Activated CD4-positive, alpha-beta T cell treated with anti-CD3 and anti-CD28 coated beads, Interleukin-2, amount 10 ng/mL, durations not matched to agents 7 days and 5 days (primary cell): ENCODE results near the gene GAN. TPM values are rescaled to one million over a fixed set of nuclear protein-coding genes. Genes with fewer than 3 reads are reported as not detected.

Source experiments
- CTCF ChIA-PET: fragments of 350-600 bp; sonication (Branson Sonifier 250); formaldehyde crosslinking; loops from one replicate; lab custom pipeline; 2021; ENCODE audit warnings: antibody characterized with exemption; lab: Charles Lee
- POLR2A ChIA-PET: fragments of 350-600 bp; sonication (Branson Sonifier 250); formaldehyde crosslinking; loops from one replicate; lab custom pipeline; 2021; ENCODE audit warnings: antibody characterized with exemption; lab: Charles Lee
- DNase-seq: peaks from one replicate; pipeline ENCODE4 v3.0.0-alpha.2; 2020
- H3K27ac Mint-ChIP-seq: one replicate; pipeline ENCODE4 v1.8.0; 2021; ENCODE audit warnings: mild to moderate bottlenecking, moderate library complexity, mixed read lengths
- H3K27me3 Mint-ChIP-seq: one replicate; pipeline ENCODE4 v1.8.0; 2021; ENCODE audit warnings: mixed read lengths
- H3K36me3 Mint-ChIP-seq: one replicate; pipeline ENCODE4 v1.8.0; 2021; ENCODE audit warnings: low read depth, mixed read lengths
- H3K4me1 Mint-ChIP-seq: one replicate; pipeline ENCODE4 v1.8.0; 2021; ENCODE audit warnings: mixed read lengths
- H3K4me3 Mint-ChIP-seq: one replicate; pipeline ENCODE4 v1.8.0; 2021; ENCODE audit warnings: mild to moderate bottlenecking, moderate library complexity, mixed read lengths
- H3K9me3 Mint-ChIP-seq: one replicate; pipeline ENCODE4 v1.8.0; 2021; ENCODE audit warnings: mixed read lengths
- total RNA-seq, 2 experiments: library from RNA; stranded (reverse); gene quantifications; one replicate each; pipeline ENCODE4 v1.2.3, GENCODE V29; 2021

Gene GAN
- total RNA-seq, 2 experiments from 2014 or later, result 6.3 to 6.9 TPM

DNA sequence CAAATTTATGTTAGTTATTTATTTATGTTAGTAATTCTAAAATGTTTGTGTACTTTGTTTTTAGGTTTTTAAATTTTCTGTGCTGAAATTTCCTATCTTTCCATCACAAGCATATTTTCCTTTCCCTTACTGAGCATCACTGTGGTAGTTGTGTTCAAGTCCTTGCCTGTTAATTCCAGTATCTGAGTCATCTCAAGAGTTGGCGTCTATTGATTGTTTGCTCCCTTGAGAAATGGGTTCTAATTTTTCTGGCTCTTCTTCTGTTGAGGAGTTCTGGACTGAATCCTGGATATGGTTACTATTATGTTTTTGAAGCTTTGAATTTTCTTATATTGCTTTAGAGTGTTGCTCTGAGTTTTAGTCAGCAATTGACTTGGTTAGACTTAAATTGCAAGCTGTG is 56.3 kb downstream of the GAN start:
- no peak overlapping the region for H3K27ac Mint-ChIP-seq
- no peaks in the 10 kb centered on the region for H3K9me3 Mint-ChIP-seq

DNA sequence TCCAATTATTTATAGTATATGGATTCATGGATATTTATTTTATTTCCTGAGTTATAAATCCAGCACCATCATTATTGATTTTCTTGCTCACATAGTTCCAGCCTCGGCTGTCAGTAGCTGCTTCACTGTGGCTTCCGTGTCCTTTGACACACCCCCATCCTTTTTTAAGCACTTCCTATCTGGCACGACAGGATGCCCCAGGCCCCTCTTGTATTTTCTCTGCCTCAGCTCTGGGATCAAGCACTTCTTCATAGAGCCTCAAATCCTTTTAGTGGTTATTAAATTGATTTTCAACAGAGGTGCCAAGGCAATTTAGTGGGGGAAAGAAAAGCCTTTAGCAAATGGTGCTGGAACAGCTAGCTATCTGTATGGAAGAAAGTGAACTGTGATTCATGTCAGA is 59.8 kb downstream of the GAN start:
- Mint-ChIP-seq H3K4me3 (no peak overlapping the region), H3K9me3 (no peaks in the 10 kb centered on the region), H3K27ac (no peak overlapping the region), H3K27me3 (no peaks in the 10 kb centered on the region), H3K4me1 (peaks cover 12% of the 10 kb centered on the region), H3K36me3 (peaks cover 10% of the 10 kb centered on the region)
- POLR2A ChIA-PET, result no interaction called here
- CTCF ChIA-PET, result no interaction called here
- peak; percentile 10 for DNase-seq

More for the DNA sequence above, 56.3 kb downstream of the GAN start:
- ChIA-PET CTCF (no interaction called here), POLR2A (no interaction called here)
- DNase-seq, result no peak
- Mint-ChIP-seq H3K4me3 (no peak overlapping the region), H3K27me3 (no peaks in the 10 kb centered on the region), H3K36me3 (peaks cover 15% of the 10 kb centered on the region), H3K4me1 (peaks cover 12% of the 10 kb centered on the region)

DNA sequence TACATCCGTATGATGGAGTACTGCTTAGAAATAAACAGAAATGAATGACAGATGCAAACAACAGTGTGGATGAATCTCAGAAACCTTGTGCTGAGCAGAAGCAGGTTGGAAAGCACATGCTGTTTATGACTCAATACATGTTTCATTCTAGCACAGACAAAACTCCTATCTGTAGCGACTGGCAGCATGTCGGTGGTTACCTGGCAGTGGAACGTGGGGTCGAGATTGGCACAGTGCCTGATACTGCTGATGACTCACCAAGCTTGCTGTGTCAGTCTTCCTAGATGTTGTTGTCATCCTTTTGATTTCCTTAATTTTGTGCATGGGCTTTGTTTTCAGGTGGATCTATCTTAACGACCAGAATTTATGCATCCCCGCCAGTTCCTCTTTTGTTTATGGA is 62.1 kb downstream of the GAN start:
- H3K27ac Mint-ChIP-seq, result no peak overlapping the region
- no peaks in the 10 kb centered on the region for H3K27me3 Mint-ChIP-seq
- H3K4me1 Mint-ChIP-seq, result peaks cover 6% of the 10 kb centered on the region
- peaks cover 5% of the 10 kb centered on the region for H3K36me3 Mint-ChIP-seq
- CTCF ChIA-PET, result interaction anchor here (0.6 to 1.3 kb wide), 3 partner anchors 22 to 713 kb away, joined by 3 read pairs; no protein-coding TSS in a partner anchor
- DNase-seq, result no peak
- H3K4me3 Mint-ChIP-seq, result no peak overlapping the region
- no peaks in the 10 kb centered on the region for H3K9me3 Mint-ChIP-seq
- POLR2A ChIA-PET, result no interaction called here

DNA sequence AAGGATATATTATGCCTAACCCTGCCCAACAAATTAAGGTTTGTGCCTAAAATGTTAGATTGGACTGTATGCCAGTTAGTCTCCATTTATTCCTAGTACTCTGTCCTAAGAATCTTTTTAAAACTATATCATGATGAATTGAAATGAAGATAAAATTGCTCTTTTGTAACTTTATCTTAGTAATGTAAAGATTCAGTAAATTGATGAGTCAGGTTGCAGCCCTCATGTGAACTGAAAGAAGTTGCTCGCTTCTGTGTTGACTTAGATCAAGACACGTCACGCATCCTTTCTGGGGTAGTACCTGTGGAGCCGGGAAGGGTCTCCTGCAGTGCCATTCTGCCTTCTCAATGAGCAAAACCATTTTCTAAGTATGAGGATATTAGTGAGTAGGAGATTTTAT is 63.3 kb downstream of the GAN start:
- ChIA-PET POLR2A (no interaction called here), CTCF (interaction anchor here (1.0 to 1.3 kb wide), 3 partner anchors 24 to 352 kb away, joined by 3 read pairs; no protein-coding TSS in a partner anchor)
- H3K27ac Mint-ChIP-seq, result no peak overlapping the region
- no peak overlapping the region for H3K4me3 Mint-ChIP-seq
- H3K27me3 Mint-ChIP-seq, result no peaks in the 10 kb centered on the region
- H3K9me3 Mint-ChIP-seq, result no peaks in the 10 kb centered on the region
- H3K4me1 Mint-ChIP-seq, result peaks cover 6% of the 10 kb centered on the region
- H3K36me3 Mint-ChIP-seq, result peaks cover 4% of the 10 kb centered on the region
- no peak for DNase-seq

DNA sequence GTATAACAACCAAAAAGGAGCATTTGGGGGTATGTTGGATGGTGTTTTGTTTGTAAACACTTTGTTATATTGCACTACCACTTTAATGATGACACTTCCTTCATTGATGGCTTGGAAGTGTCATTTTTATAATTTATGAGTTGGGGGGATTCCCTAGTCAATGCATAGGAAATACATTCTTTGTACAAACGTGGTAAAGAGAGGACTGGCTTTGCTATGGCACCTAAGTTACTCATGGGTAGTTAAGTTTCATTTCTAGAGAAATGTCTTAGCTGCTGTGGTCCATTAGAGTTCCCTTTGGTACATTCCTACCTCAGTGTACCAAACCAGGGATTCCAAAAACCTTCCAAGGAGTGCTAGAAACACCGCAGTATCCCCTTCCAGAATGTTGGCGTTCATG is 66.2 kb downstream of the GAN start:
- peaks cover 4% of the 10 kb centered on the region for H3K36me3 Mint-ChIP-seq
- H3K9me3 Mint-ChIP-seq, result no peaks in the 10 kb centered on the region
- no peaks in the 10 kb centered on the region for H3K27me3 Mint-ChIP-seq
- H3K27ac Mint-ChIP-seq, result no peak overlapping the region
- no peak overlapping the region for H3K4me3 Mint-ChIP-seq
- no peaks in the 10 kb centered on the region for H3K4me1 Mint-ChIP-seq
- no peak for DNase-seq
- POLR2A ChIA-PET, result no interaction called here
- CTCF ChIA-PET, result no interaction called here

DNA sequence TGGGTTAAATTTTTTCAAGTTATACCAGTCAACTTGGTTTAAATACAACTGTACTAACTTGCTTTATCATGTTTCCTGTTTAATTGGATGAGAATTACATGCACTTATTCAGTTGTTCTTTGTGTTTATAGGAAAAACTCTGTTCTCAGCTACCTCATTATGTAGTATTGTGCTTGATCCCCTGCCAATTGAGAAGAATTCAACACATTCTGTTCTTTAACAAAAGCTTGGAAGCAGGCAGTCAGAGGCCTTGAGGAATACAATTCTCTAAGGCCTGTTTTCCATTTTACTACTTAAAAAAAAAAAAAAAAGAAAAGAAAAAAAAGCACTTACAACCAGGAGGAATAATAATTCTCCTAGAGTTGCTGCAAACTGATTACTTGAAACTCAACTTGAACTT is 69.2 kb downstream of the GAN start:
- Mint-ChIP-seq H3K4me3 (no peak overlapping the region), H3K27me3 (no peaks in the 10 kb centered on the region), H3K4me1 (no peaks in the 10 kb centered on the region), H3K9me3 (no peaks in the 10 kb centered on the region), H3K27ac (no peak overlapping the region), H3K36me3 (no peaks in the 10 kb centered on the region)
- DNase-seq, result no peak
- POLR2A ChIA-PET, result no interaction called here
- CTCF ChIA-PET, result no interaction called here

DNA sequence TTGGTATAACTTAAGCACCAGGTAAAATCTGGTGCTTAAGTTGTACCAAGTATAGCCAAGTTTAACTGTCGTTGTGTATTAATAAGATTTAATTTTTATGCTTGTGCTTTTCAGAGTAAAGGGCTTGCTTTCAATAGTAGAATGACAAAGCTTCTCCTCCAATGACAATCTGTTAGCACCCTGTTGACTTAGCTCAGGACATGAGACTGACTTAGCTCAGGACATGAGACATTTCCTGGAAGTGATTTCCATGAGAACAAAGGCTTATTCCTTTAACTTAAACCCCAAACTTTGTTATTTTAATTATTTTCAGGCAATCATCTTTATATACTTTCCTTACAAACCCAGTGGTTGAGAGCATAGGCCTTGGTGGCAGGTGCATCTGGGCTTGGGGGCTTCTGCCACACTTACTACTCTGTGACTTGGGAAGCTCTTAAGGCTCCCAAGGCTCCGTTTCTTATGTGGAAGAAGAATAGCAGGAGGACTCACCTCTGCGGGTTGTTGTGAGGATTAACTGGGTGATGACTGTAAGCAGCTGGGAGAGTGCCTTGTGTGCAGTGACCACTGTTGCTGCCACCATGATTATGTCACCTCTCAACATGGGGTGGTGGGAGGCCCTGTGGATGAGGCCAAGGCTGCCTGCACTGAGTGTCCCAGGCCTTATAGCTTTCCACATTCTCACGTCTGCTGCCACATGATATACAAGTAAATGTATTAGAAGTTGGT is 70.4 kb downstream of the GAN start:
- H3K27me3 Mint-ChIP-seq, result no peaks in the 10 kb centered on the region
- ChIA-PET POLR2A (no interaction called here), CTCF (no interaction called here)
- no peak for DNase-seq
- no peaks in the 10 kb centered on the region for H3K36me3 Mint-ChIP-seq
- H3K4me1 Mint-ChIP-seq, result no peaks in the 10 kb centered on the region
- H3K27ac Mint-ChIP-seq, result no peak overlapping the region
- H3K9me3 Mint-ChIP-seq, result no peaks in the 10 kb centered on the region
- H3K4me3 Mint-ChIP-seq, result no peak overlapping the region

DNA sequence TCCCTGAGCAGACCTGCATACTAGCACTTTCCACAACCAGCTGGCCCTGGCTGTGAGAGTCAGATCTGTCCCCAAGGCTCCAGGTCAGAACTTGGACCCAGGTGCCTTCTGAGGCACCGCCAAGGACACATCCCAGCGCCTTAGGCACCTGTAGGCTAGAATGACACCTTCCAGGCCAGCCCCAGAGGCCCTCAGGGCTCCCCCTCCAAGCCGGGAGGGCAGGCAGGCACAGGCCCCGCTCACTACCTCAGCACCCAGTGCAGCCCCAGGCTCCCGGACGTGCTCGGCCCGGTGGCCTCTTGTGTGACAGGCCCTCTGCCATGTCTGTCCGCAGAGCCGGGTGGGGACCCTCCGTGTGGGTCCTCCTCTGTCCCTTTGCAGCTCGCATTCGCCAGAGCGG is 73.6 kb downstream of the GAN start:
- H3K27ac Mint-ChIP-seq, result no peak overlapping the region
- H3K9me3 Mint-ChIP-seq, result no peaks in the 10 kb centered on the region
- peaks cover 2% of the 10 kb centered on the region for H3K36me3 Mint-ChIP-seq
- H3K4me1 Mint-ChIP-seq, result no peaks in the 10 kb centered on the region
- CTCF ChIA-PET, result interaction anchor here (0.9 kb wide), 1 partner anchor 16 kb away, joined by 3 read pairs; no protein-coding TSS in a partner anchor
- POLR2A ChIA-PET, result no interaction called here
- H3K27me3 Mint-ChIP-seq, result no peaks in the 10 kb centered on the region
- no peak for DNase-seq
- no peak overlapping the region for H3K4me3 Mint-ChIP-seq

DNA sequence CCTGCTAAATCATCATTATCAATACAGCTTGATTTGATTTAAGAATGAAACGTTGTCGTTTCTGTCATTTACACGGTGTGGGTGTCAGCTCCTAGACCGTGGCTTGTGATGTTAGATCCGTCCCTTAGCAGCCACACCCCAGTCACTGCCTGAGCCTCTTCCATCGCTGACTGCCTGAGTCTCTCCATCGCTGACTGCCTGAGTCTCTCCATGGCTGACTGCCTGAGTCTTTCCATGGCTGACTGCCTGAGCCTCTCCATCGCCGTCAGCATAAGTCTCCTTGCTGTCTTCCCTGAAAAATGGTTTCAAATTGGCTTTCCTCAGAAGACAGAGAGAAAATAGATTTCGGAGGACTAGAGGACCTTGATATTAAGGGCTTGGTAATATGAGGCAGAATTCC is 76.1 kb downstream of the GAN start:
- ChIA-PET POLR2A (no interaction called here), CTCF (no interaction called here)
- Mint-ChIP-seq H3K36me3 (peaks cover 2% of the 10 kb centered on the region), H3K27me3 (no peaks in the 10 kb centered on the region), H3K4me1 (no peaks in the 10 kb centered on the region), H3K4me3 (no peak overlapping the region), H3K9me3 (no peaks in the 10 kb centered on the region), H3K27ac (no peak overlapping the region)
- DNase-seq, result no peak

DNA sequence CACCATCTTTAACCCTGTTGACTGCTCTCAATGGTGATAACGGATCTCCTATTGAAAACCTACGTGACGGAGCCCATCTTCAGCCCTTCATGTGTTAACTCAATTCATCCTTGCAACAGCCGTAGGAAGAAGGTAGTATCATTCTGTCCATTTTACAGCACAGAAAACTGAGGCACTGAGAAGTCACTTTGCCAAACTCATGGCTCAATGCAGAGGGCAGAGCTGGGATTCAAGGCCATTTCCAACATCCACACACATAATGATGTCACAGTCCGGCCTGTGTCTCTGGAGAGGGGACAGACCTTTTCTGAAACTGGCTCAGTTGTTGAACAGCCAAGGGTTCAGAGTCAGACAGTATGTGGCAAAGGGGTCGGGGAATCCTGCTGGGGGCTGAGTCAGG is 77.2 kb downstream of the GAN start:
- Mint-ChIP-seq H3K9me3 (no peaks in the 10 kb centered on the region), H3K27ac (no peak overlapping the region), H3K4me1 (no peaks in the 10 kb centered on the region), H3K36me3 (peaks cover 2% of the 10 kb centered on the region), H3K27me3 (no peaks in the 10 kb centered on the region), H3K4me3 (no peak overlapping the region)
- POLR2A ChIA-PET, result no interaction called here
- CTCF ChIA-PET, result no interaction called here
- DNase-seq, result no peak

DNA sequence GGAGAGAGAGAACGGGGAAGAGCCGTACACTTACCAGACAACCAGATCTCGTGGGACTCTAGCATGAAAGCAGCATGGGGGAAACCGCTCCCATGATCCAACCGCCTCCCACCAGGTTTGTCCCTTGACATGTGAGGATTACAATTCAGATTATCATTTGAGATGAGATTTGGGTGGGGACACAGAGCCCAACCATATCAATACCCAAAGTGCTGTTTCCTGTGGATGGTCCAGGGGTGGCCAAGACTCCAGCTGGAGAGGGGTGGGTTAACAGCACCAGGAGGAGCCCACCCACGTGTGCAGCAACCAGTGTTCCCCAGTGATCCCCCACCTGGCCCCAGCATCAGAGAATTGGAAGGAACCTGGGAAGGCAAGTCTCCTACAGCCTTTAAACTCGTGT is 79.7 kb downstream of the GAN start:
- DNase-seq, result no peak
- ChIA-PET POLR2A (no interaction called here), CTCF (no interaction called here)
- H3K4me1 Mint-ChIP-seq, result peaks cover 2% of the 10 kb centered on the region
- H3K27ac Mint-ChIP-seq, result no peak overlapping the region
- no peaks in the 10 kb centered on the region for H3K27me3 Mint-ChIP-seq
- H3K9me3 Mint-ChIP-seq, result no peaks in the 10 kb centered on the region
- no peak overlapping the region for H3K4me3 Mint-ChIP-seq
- peaks cover 2% of the 10 kb centered on the region for H3K36me3 Mint-ChIP-seq

DNA sequence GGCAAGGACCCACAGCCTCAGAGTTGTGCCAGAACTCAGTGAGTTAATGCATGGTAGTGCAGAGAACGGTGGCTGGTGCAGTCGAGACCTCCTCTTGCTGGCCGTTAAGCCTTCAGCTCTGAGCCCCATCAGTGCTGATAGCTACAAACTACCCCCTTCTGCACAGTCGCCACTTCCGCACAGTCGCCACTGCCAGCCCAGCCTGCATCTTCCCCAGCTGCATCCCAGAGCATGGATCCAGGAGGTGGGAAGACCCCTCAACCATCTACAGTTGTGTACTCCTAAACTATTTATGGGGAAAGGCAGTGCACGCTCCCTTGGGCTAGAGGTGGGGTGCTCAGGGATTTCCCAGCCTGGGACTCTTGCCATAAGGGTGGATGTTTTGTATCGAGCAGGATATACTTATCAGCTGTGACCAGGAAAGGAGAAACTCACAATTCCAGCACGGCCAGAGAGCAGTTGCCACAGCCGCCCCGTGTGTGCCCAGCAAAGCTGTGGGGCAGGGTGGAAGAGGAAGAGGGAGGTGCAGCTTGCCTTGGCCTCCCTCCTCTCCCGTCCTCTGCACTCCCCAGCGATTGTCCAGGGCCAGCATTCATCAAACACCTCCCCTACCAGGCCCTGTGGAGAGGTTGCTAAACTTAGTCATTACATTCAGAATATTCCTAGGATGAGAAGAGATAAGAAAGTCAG is 80.3 kb downstream of the GAN start:
- no peak for DNase-seq
- Mint-ChIP-seq H3K4me1 (peaks cover 2% of the 10 kb centered on the region), H3K27ac (no peak overlapping the region), H3K9me3 (no peaks in the 10 kb centered on the region), H3K27me3 (peaks cover 1% of the 10 kb centered on the region), H3K4me3 (no peak overlapping the region), H3K36me3 (peaks cover 2% of the 10 kb centered on the region)
- CTCF ChIA-PET, result interaction anchor here (0.9 kb wide), 1 partner anchor 13 kb away, joined by 3 read pairs; no protein-coding TSS in a partner anchor
- POLR2A ChIA-PET, result no interaction called here

DNA sequence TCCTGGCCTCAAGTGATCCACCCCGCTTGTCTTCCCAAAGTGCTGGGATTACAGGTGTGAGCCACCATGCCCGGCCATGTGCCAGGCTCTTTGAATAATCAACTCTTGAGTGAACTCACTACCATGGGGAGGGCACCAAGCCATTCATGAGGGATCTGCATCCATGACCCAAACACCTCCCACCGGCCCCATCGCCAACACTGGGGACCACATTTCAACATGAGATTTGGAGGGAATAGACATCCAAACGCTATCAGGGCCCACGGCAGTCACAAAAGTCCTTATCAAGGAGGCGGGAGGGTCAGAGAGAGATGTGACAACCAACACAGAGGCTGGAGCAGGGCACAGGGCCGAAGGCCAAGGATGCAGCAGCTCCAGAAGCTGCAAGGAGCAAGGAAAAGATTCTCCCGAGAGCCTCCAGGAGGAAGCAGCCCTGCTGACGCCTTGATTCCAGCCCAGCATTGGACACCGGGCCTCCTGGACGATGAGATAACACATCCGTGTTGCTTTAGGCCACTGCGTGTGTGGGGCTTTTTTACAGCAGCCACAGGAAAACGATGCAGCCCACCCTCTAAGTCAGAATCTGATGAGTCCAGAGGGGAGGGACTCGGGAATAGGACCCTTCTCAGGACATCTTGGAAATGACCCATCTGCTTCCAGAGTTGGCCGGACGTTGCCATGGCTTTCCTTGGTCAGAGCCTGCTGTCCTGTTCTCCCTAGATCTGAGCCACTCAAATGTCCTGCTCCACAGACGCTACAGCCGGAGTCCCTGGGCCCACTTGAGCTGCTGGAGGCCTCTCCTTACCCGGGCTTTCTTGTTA is 82.5 kb downstream of the GAN start:
- Mint-ChIP-seq H3K36me3 (no peaks in the 10 kb centered on the region), H3K4me3 (no peak overlapping the region), H3K9me3 (no peaks in the 10 kb centered on the region), H3K27me3 (peaks cover 2% of the 10 kb centered on the region), H3K4me1 (peaks cover 2% of the 10 kb centered on the region), H3K27ac (no peak overlapping the region)
- CTCF ChIA-PET, result no interaction called here
- POLR2A ChIA-PET, result no interaction called here
- DNase-seq, result no peak
